Superior temporal gyrus (tissue), 1 donor: ENCODE data around the gene DDX5.
"Not testable (repeated sequence)": the region's sequence is repeated elsewhere in the genome, so short reads cannot be mapped to it uniquely, and the experiment has no call there.

ENCODE experiments used
- DNase-seq: peaks from one replicate; pipeline ENCODE4 v3.0.0-alpha.2; 2016; ENCODE audit errors: extremely low spot score

DDX5 gene

DNA sequence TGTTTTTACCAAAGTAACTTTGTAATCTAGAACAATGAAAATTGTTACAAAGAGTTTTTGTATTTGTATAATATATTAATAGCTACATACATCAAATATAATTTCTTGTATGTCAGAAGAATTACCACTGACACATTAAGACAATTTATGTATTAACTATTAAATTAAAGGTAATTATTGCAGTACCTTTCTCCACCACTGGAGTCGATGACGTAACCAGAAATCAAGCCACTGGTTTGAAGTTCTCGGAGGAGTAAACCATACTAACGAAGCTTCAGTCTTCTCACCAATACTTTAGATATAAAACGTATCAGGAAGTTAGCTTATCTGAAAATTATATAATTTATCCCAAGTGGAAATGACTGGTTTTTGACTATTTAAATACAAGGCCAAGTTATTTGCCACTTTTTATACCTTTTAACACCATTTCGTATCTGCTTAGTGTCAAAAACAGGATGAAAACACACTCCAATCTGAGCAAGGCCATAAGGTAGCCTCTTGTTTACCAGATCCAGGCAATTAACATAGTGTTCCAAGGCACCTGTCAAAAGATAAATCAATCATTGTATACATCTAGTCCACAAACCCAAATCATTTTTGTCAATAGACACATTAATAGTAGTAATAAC is 13.5 kb downstream of the DDX5 start:
- no peak for DNase-seq

DNA sequence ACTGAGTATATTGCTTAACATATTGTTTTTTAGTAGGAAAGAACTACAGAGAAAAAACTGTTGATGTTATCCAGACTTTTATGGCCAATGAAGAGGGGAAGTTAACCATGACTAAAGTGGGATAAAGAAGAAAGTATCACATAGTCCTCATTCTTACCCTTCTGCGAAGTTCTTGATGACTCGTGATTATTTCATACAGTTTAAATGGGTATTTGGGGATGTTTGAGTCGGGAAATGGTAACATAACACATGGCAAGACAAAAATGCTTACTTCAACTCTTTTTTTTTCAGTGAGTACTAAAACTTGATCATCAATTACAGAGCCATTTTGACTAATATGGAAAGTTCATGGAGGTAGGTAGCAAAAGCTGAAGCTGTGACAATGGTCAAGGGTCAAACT is 14.1 kb downstream of the DDX5 start:
- no peak for DNase-seq

DNA sequence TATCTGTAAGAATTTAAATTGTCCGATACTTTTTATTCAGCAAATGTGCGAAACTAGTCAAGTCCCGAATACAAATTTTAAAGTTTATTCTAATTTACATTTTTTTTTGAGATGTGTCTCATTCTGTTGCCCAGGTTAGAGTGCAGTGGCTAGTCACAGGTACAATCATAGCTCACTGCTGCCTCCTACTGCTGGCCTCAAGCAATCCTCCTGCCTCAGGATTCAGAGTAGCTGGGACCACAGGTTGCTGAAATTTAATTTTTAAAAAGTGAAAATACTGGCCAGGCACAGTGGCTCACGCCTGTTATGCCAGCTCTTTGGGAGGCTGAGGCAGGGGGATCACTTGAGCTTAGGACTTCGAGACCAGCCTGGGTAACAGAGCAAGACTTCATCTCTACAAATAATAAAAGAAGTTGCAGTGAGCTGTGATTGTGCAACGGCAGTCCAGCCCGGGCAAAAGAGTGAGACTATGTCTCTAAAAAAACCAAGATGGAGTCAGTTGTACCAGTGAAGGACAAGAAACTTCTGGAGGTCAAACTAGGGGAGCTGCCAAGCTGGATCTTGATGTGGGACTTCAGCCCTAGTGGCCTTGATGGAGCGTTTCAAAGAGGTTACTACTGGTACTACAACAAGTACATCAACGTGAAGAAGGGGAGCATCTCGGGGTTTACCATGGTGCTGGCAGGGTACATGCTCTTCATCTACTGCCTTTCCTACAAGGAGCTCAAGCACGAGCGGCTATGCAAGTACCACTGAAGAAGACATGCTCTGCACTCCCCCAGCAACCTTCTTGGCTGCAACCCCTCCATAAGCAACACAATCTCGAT is 14.8 kb downstream of the DDX5 start:
- no peak for DNase-seq

- DNase-seq: no peak
These were observed 17.8 kb downstream of the DDX5 start for GRCh38 chr17:64488301-64488700.

GRCh38 chr17:64484380-64484779 is 21.7 kb downstream of the DDX5 start:
- no peak for DNase-seq

DNA sequence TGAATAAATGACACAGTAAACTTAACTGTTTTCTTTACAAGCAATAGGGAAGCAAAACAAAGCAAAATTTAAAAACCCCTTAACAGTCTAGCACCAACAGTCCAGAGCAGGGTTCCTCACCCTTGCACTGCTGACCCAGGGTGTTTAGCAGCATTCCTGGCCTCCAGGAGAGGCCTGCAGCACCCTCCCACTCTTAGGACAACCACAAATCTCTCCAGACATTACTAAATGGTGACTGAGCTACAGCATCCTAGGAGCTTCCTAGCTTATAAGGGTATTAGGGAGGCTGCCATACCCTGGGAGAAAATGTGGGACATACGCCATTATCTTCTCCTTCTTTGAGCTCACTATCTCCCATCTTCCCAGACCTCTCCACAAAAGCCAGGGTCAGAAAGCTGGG is 25.1 kb downstream of the DDX5 start:
- no peak for DNase-seq

DNA sequence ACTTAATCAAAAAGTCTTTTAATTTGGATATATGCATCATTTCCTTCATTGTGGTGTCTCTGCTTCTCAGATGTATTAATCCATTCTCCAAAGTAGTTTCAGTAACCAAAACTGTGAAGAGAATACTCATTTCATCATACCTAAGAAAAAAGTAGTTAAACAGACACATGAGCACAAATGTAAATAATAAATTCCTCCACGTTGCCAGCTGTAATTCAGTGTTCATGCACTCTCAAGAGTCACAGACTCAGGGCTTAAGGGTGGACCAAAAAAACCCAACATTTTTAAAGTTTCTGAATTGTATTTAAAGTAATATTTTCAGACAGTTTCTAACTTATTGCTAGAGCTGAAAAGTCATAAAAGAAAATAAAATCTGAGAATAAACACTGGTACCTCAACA is 28.2 kb downstream of the DDX5 start:
- no peak for DNase-seq

GRCh38 chr17:64472564-64472963 is 33.5 kb downstream of the DDX5 start:
- DNase-seq: no peak

GRCh38 chr17:64471440-64471839 is 34.6 kb downstream of the DDX5 start:
- no peak for DNase-seq

GRCh38 chr17:64470625-64471024 is 35.5 kb downstream of the DDX5 start:
- no peak for DNase-seq

DNA sequence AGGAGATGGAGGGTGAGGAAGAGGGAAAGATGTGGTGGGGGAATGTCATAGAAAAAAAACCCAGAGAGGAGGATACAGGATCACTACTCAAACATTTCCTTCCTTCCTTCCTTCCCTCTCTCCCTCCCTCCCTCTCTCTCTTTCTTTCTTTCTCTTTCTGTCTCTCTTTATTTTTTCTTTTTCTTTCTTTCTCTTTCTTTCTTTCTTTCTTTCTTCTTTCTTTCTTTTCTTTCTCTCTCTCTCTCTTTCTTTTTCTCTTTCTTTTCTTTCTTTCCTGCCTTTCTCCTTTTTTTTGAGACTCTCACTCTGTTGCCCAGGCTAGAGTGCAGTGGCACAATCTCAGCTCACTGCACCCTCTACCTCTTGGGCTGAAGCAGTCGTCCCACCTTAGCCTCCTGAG is 39.3 kb downstream of the DDX5 start:
- not testable (repeated sequence) for DNase-seq

- no peak for DNase-seq
These were observed 39.9 kb downstream of the DDX5 start for GRCh38 chr17:64466019-64466735.

DNA sequence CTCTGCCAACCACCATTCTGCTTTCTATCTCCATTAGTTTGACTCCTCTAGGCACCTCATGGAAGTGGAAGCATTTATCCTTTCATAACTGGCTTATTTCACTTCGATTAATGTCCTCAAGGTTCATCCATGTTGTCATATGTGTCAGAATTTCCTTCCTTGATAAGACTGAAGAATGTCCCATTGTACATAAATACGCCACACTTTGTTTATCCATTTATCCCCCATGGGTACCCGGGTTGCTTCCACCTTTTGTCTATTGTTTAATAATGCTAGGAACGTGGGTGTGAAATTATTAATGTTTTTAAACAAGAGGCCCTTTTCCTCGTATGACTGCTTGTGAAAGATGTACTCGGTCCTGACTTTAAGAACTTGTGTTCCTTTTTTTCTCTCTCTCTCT is 44.3 kb downstream of the DDX5 start:
- no peak for DNase-seq

- DNase-seq: no peak
These were observed 45.1 kb downstream of the DDX5 start for GRCh38 chr17:64460955-64461354.

GRCh38 chr17:64459818-64460217 is 46.3 kb downstream of the DDX5 start:
- DNase-seq: not testable (repeated sequence)

DNA sequence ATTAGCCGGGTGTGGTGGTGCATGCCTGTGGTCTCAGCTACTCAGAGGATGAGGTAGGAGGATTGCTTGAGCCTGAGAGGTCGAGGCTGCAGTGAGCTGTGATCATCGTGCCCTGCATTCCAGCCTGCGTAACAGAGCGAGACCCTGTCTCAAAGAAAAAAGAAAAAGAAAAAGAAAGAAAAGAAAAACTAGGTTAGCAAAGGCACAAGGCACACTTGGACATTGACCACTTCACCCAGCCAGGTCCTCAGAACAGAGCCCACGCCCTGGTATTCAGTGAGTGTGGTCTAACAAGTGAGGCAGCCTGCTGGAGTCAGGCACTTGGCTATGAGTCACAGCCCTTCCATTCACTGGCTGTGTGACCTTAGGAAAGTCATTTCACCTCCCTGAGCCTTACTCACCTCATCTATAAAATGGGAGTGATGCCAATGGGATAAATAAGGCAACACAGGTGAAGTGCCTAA is 46.8 kb downstream of the DDX5 start:
- DNase-seq: no peak

- no peak for DNase-seq
These were observed 47.3 kb downstream of the DDX5 start for GRCh38 chr17:64458756-64459155.

DNA sequence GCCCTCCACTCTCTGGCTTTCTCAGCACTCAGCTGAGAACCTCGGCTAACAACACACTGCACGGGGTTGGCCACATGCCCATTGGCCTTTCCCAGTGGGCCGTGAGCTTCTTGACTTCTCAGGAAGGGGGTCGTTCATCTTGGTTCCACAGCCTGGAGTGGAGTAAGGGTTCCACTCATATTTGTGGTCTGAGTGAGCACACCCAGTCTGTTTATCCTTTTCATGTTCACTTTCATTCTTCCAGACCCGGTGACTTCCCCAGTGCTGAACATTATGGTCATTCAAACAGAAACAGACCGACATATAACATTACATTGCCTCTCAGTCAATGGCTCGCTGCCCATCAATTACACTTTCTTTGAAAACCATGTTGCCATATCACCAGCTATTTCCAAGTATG is 48.9 kb downstream of the DDX5 start:
- DNase-seq: no peak

- DNase-seq: no peak
These were observed 49.9 kb downstream of the DDX5 start for GRCh38 chr17:64455993-64456885.

DNA sequence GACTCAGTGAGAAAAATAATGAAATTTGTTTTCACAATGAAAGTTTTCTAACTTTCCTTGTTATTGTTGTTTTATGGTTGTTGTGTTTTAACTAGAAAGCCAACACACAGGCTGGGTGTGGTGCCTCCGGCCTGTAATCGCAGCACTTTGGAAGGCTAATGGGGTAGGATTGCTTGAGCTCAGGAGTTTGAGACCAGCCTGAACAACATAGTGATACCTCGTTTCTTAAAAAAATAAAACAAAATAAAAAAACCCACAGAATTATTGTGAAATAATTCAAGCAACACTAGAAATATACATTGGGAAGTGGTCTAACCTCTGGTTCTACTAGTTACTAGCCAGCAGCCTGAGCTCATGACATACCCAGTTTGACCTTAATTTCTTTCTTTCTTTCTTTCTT is 56.5 kb downstream of the DDX5 start:
- no peak for DNase-seq

GRCh38 chr17:64448665-64449512 is 57.2 kb downstream of the DDX5 start, which contains the start of gene MILR1:
Gene MILR1, plus strand, starts transcription at chr17:64449115. Its CDS starts 54 bp downstream, at chr17:64449169.
- DNase-seq: peak; percentile 22
